ENCODE results near the gene GMDS. TPM values are rescaled to one million over a fixed set of nuclear protein-coding genes. Genes with fewer than 3 reads are reported as not detected.
"Not testable (repeated sequence)": the region's sequence is repeated elsewhere in the genome, so short reads cannot be mapped to it uniquely, and the experiment has no call there.

The GMDS gene
- total RNA-seq, 1 experiment from 2014 or later, result 9.7 TPM

DNA sequence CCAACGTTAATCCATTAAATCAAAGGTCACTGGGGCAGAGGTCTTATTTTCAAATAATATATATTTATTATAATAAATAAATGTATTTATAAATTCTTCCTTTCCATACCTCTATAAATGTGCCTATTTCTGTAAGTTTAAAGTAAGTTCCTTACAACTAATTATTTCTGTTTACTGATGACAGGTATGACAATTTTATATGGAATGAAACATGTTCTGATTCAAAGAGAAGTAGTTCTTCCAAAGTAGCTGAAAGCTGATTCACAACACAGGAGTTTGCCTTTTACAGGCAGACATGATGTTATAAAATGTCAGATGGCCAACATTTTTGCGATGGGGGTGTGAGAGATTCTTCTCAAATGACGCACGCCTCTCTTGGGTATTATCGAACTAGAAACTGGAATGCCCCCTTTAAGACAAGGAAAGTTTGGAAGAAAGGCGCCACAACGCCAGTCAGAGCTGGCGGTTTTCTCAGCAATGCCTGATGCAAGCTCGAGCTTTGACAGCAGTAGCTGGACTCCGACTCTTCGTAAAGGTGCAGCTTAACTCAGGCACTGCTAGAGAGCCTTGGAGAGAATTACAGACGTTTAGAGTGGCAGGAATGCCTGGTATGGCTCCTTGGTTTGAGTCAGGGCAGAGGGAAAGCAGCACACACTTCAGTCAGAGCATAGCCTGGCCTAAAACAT is 543.6 kb downstream of the GMDS start:
- no peak overlapping the region for H3K4me2 ChIP-seq (ENCODE audit: low read depth, low read length, poor library complexity, severe bottlenecking)
- H3K4me3 ChIP-seq (ENCODE audit: low read length), result no peak overlapping the region
- no peaks in the 10 kb centered on the region for H4K20me1 ChIP-seq (ENCODE audit: insufficient read depth, low read depth, low read length)
- H3K4me1 ChIP-seq (ENCODE audit: low read length), result no peaks in the 10 kb centered on the region
- no peak overlapping the region for H3K27ac ChIP-seq (ENCODE audit: low read length)
- H3K27me3 ChIP-seq (ENCODE audit: low read length), result no peaks in the 10 kb centered on the region
- no peaks in the 10 kb centered on the region for H3K9me3 ChIP-seq (ENCODE audit: low read length)
- DNase-seq, result no peak
- no peak overlapping the region for H3K9ac ChIP-seq (ENCODE audit: low read length)
- H3K9me2 ChIP-seq (replicated peaks; ENCODE audit: insufficient read depth, low read length), result no peaks in the 10 kb centered on the region
- H2AFZ ChIP-seq (ENCODE audit: low read length), result no peak overlapping the region
- H3K79me2 ChIP-seq (ENCODE audit: low read length), result no peaks in the 10 kb centered on the region
- no peaks in the 10 kb centered on the region for H3K36me3 ChIP-seq (ENCODE audit: insufficient read depth, low read length)

- H2AFZ ChIP-seq (ENCODE audit: low read length), result no peak overlapping the region
- no peaks in the 10 kb centered on the region for H3K9me2 ChIP-seq (replicated peaks; ENCODE audit: insufficient read depth, low read length)
- no peaks in the 10 kb centered on the region for H3K4me1 ChIP-seq (ENCODE audit: low read length)
- no peak overlapping the region for H3K9ac ChIP-seq (ENCODE audit: low read length)
- H3K27me3 ChIP-seq (ENCODE audit: low read length), result no peaks in the 10 kb centered on the region
- H4K20me1 ChIP-seq (ENCODE audit: insufficient read depth, low read depth, low read length), result no peaks in the 10 kb centered on the region
- H3K9me3 ChIP-seq (ENCODE audit: low read length), result no peaks in the 10 kb centered on the region
- H3K79me2 ChIP-seq (ENCODE audit: low read length), result no peaks in the 10 kb centered on the region
- no peak overlapping the region for H3K4me3 ChIP-seq (ENCODE audit: low read length)
- DNase-seq, result no peak
- H3K27ac ChIP-seq (ENCODE audit: low read length), result no peak overlapping the region
- H3K4me2 ChIP-seq (ENCODE audit: low read depth, low read length, poor library complexity, severe bottlenecking), result no peak overlapping the region
- H3K36me3 ChIP-seq (ENCODE audit: insufficient read depth, low read length), result no peaks in the 10 kb centered on the region
Measured at GRCh38 chr6:1700278-1700967, 545.0 kb downstream of the GMDS start.

DNA sequence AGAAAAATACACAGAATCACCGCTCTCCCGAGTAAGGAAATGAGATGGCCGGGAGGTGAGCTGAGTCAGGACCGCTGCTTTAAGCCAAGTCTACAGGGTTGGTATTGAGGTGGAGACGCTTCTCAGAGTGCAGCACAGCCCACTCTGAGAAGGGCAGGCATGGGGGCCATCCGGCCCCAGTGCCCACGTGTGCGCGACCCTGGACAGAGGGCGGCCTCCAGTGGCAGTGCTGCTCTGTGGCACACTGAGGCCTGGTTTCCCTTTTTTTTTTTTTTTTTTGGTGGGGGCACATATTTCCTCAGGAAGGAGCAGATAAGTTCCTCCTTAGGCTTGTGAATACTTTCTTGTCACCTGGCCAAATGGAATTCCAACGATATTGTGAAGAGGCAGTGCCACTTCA is 546.9 kb downstream of the GMDS start:
- Histone ChIP-seq H3K27ac (ENCODE audit: low read length) (no peak overlapping the region), H3K4me3 (ENCODE audit: low read length) (no peak overlapping the region), H3K9ac (ENCODE audit: low read length) (no peak overlapping the region)

GRCh38 chr6:1697688-1698351 is 547.6 kb downstream of the GMDS start:
- Histone ChIP-seq H3K79me2 (ENCODE audit: low read length) (no peaks in the 10 kb centered on the region), H3K27me3 (ENCODE audit: low read length) (no peaks in the 10 kb centered on the region), H3K9me3 (ENCODE audit: low read length) (no peaks in the 10 kb centered on the region), H4K20me1 (ENCODE audit: insufficient read depth, low read depth, low read length) (no peaks in the 10 kb centered on the region), H3K4me2 (ENCODE audit: low read depth, low read length, poor library complexity, severe bottlenecking) (no peak overlapping the region), H3K9ac (ENCODE audit: low read length) (no peak overlapping the region), H3K4me3 (ENCODE audit: low read length) (no peak overlapping the region), H3K36me3 (ENCODE audit: insufficient read depth, low read length) (no peaks in the 10 kb centered on the region), H2AFZ (ENCODE audit: low read length) (no peak overlapping the region), H3K4me1 (ENCODE audit: low read length) (no peaks in the 10 kb centered on the region), H3K27ac (ENCODE audit: low read length) (no peak overlapping the region), H3K9me2 (replicated peaks; ENCODE audit: insufficient read depth, low read length) (no peaks in the 10 kb centered on the region)
- DNase-seq, result peak; percentile 46

More for the DNA sequence above, 546.9 kb downstream of the GMDS start:
- Histone ChIP-seq H3K27me3 (ENCODE audit: low read length) (no peaks in the 10 kb centered on the region), H3K9me3 (ENCODE audit: low read length) (no peaks in the 10 kb centered on the region), H2AFZ (ENCODE audit: low read length) (no peak overlapping the region), H3K4me1 (ENCODE audit: low read length) (no peaks in the 10 kb centered on the region), H4K20me1 (ENCODE audit: insufficient read depth, low read depth, low read length) (no peaks in the 10 kb centered on the region), H3K36me3 (ENCODE audit: insufficient read depth, low read length) (no peaks in the 10 kb centered on the region), H3K79me2 (ENCODE audit: low read length) (no peaks in the 10 kb centered on the region), H3K9me2 (replicated peaks; ENCODE audit: insufficient read depth, low read length) (no peaks in the 10 kb centered on the region), H3K4me2 (ENCODE audit: low read depth, low read length, poor library complexity, severe bottlenecking) (no peak overlapping the region)
- DNase-seq, result no peak

GRCh38 chr6:1696463-1696850 is 548.9 kb downstream of the GMDS start:
- Histone ChIP-seq H3K4me2 (ENCODE audit: low read depth, low read length, poor library complexity, severe bottlenecking) (no peak overlapping the region), H3K4me1 (ENCODE audit: low read length) (no peaks in the 10 kb centered on the region), H3K4me3 (ENCODE audit: low read length) (no peak overlapping the region), H3K79me2 (ENCODE audit: low read length) (no peaks in the 10 kb centered on the region), H3K9ac (ENCODE audit: low read length) (no peak overlapping the region), H3K36me3 (ENCODE audit: insufficient read depth, low read length) (no peaks in the 10 kb centered on the region), H4K20me1 (ENCODE audit: insufficient read depth, low read depth, low read length) (no peaks in the 10 kb centered on the region), H3K9me3 (ENCODE audit: low read length) (no peaks in the 10 kb centered on the region), H3K27ac (ENCODE audit: low read length) (no peak overlapping the region), H2AFZ (ENCODE audit: low read length) (no peak overlapping the region), H3K27me3 (ENCODE audit: low read length) (no peaks in the 10 kb centered on the region), H3K9me2 (replicated peaks; ENCODE audit: insufficient read depth, low read length) (no peaks in the 10 kb centered on the region)
- DNase-seq, result no peak

GRCh38 chr6:1695546-1696462 is 549.6 kb downstream of the GMDS start:
- no peak overlapping the region for H3K4me2 ChIP-seq (ENCODE audit: low read depth, low read length, poor library complexity, severe bottlenecking)
- H2AFZ ChIP-seq (ENCODE audit: low read length), result no peak overlapping the region
- H3K27me3 ChIP-seq (ENCODE audit: low read length), result no peaks in the 10 kb centered on the region
- DNase-seq, result no peak
- H3K36me3 ChIP-seq (ENCODE audit: insufficient read depth, low read length), result no peaks in the 10 kb centered on the region
- H3K9ac ChIP-seq (ENCODE audit: low read length), result no peak overlapping the region
- no peaks in the 10 kb centered on the region for H3K79me2 ChIP-seq (ENCODE audit: low read length)
- H3K9me3 ChIP-seq (ENCODE audit: low read length), result no peaks in the 10 kb centered on the region
- no peak overlapping the region for H3K4me3 ChIP-seq (ENCODE audit: low read length)
- no peaks in the 10 kb centered on the region for H4K20me1 ChIP-seq (ENCODE audit: insufficient read depth, low read depth, low read length)
- H3K27ac ChIP-seq (ENCODE audit: low read length), result no peak overlapping the region
- no peaks in the 10 kb centered on the region for H3K9me2 ChIP-seq (replicated peaks; ENCODE audit: insufficient read depth, low read length)
- H3K4me1 ChIP-seq (ENCODE audit: low read length), result no peaks in the 10 kb centered on the region

GRCh38 chr6:1691828-1692227 is 553.6 kb downstream of the GMDS start:
- H3K9me3 ChIP-seq (ENCODE audit: low read length); H3K36me3 ChIP-seq (ENCODE audit: insufficient read depth, low read length); H3K27me3 ChIP-seq (ENCODE audit: low read length); H3K4me1 ChIP-seq (ENCODE audit: low read length); DNase-seq; H3K4me2 ChIP-seq (ENCODE audit: low read depth, low read length, poor library complexity, severe bottlenecking); H4K20me1 ChIP-seq (ENCODE audit: insufficient read depth, low read depth, low read length); H3K27ac ChIP-seq (ENCODE audit: low read length); H2AFZ ChIP-seq (ENCODE audit: low read length); H3K9me2 ChIP-seq (replicated peaks; ENCODE audit: insufficient read depth, low read length); H3K79me2 ChIP-seq (ENCODE audit: low read length); H3K9ac ChIP-seq (ENCODE audit: low read length); H3K4me3 ChIP-seq (ENCODE audit: low read length): not testable (repeated sequence)

GRCh38 chr6:1690656-1691055 is 554.7 kb downstream of the GMDS start:
- not testable (repeated sequence) for H3K79me2 ChIP-seq (ENCODE audit: low read length); H2AFZ ChIP-seq (ENCODE audit: low read length); H3K27ac ChIP-seq (ENCODE audit: low read length); H3K27me3 ChIP-seq (ENCODE audit: low read length); H3K9me2 ChIP-seq (replicated peaks; ENCODE audit: insufficient read depth, low read length); H3K4me1 ChIP-seq (ENCODE audit: low read length); H3K4me3 ChIP-seq (ENCODE audit: low read length); H3K9me3 ChIP-seq (ENCODE audit: low read length); H3K4me2 ChIP-seq (ENCODE audit: low read depth, low read length, poor library complexity, severe bottlenecking); DNase-seq; H3K36me3 ChIP-seq (ENCODE audit: insufficient read depth, low read length); H4K20me1 ChIP-seq (ENCODE audit: insufficient read depth, low read depth, low read length); H3K9ac ChIP-seq (ENCODE audit: low read length)
